ENCODE results near the gene VAT1.

GRCh38 chr17:43018932-43019331 lies 3.3 kb downstream of the VAT1 start:
- TF ChIP-seq CTCF (IDR thresholded peaks at IDR 0.05; ENCODE audit: poor library complexity, severe bottlenecking) (no peak), MXI1 (conservative IDR thresholded peaks at IDR 0.05; ENCODE audit: poor library complexity, severe bottlenecking) (no peak)

Measured in neural cell (in vitro differentiated cells).